ENCODE results near the gene PWP2. TPM values are rescaled to one million over a fixed set of nuclear protein-coding genes. Genes with fewer than 3 reads are reported as not detected.

PWP2 gene
- total and polyA plus RNA-seq, 2 of the 4 experiments (the other 2 are of a cell fraction) = 2.4 to 7.0 TPM

DNA sequence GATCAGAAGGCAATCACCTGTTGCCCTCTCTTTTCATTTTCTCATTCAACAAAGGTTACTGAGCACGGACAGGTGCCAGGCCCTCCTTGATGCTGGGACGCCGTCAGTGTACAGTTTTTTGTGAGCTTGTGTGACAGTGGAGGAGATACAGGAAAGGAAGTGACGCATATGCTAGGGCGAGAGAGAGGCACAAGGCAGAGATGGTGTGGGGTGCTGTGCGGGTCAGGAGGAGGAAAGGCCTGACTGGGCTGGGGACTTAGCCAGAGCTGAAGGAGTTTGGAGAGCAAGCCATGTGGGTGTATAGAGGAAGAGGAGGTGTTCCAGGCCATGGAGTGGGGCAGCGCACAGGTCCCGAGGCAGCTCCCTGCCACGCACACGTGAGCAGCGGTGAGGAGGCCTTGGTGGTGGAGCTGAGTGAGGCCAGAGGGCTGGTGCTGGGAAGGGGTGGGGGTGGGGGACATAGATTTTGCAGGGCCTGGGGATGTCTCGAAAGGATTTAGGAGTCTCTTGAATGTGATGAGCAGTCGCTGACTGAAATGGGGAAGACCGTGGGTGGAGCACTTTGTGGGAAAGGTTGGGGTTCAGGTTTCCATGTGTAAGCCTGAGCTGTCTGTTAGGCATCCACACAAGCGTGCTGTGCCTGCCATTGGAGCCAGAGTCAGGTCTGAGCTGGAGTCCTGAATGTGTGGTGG lies 49.1 kb upstream of the PWP2 start:
- in situ Hi-C loops (cut with MboI; ENCODE audit: low sequenced_read_pairs) (no loop called here), dilution Hi-C loops (cut with HindIII; ENCODE audit: low sequenced_read_pairs, unreplicated experiment) (no loop called here), intact Hi-C loops (cut with micrococcal nuclease) (no loop called here)
- peaks cover 5% of the 10 kb centered on the region for H3K4me1 ChIP-seq (ENCODE audit: control insufficient read depth, insufficient read depth, low read length)
- no peak overlapping the region for H2AFZ ChIP-seq (replicated peaks; ENCODE audit: low read length, poor library complexity)
- CTCF ChIA-PET = no interaction called here
- peak overlapping the region; percentile 68 for H2AK9ac ChIP-seq (replicated peaks; ENCODE audit: low read depth, low read length, poor library complexity)
- ATAC-seq (ENCODE audit: low read depth) (no peak), DNase-seq (peak; percentile 46)
- 96% methylated on average over 7 of the region's 15 CpGs; no CpG with 5 or more reads in 1 of the 2 experiments for WGBS, 2 experiments (ENCODE audit: extremely low coverage in 2 of 2, insufficient read length in 1 of 2)
- peaks cover 48 to 56% of the 10 kb centered on the region in 2 experiments for H3K79me1 ChIP-seq (ENCODE audit: low read depth in 1 of 2, low read length in 2 of 2)
- no peak overlapping the region for H4K5ac ChIP-seq (ENCODE audit: low read depth, low read length)
- H3K27ac ChIP-seq (ENCODE audit: insufficient read depth, low read length) = no peak overlapping the region
- no peak overlapping the region for H4K91ac ChIP-seq (ENCODE audit: insufficient read depth, low read depth, low read length)
- H3K4me2 ChIP-seq (ENCODE audit: low read depth, low read length) = no peak overlapping the region
- no peak overlapping the region for H2BK20ac ChIP-seq (ENCODE audit: low read depth, low read length)
- peaks cover 17% of the 10 kb centered on the region for H4K20me1 ChIP-seq (ENCODE audit: insufficient read depth, low read length)
- H4K8ac ChIP-seq (ENCODE audit: low read depth in 2 of 2, low read length in 2 of 2) = no peak overlapping the region
- peaks cover 37% of the 10 kb centered on the region for H3K36me3 ChIP-seq (ENCODE audit: control insufficient read depth, insufficient read depth, low read length)
- POLR2A ChIA-PET (ENCODE audit: unreplicated experiment) = no interaction called here
- no peak overlapping the region for H2BK15ac ChIP-seq (ENCODE audit: low read depth, low read length)
- H2BK5ac ChIP-seq (ENCODE audit: low read depth, low read length, poor library complexity, severe bottlenecking) = no peak overlapping the region
- peaks cover 12% of the 10 kb centered on the region for H3K9me1 ChIP-seq (ENCODE audit: insufficient read depth, low read length)
- H3K4ac ChIP-seq (ENCODE audit: low read depth, low read length) = no peak overlapping the region
- H2AK5ac ChIP-seq (ENCODE audit: low read depth, low read length) = no peak overlapping the region
- H3K14ac ChIP-seq (replicated peaks; ENCODE audit: low read depth, low read length) = no peak overlapping the region
- no peak overlapping the region for H3K56ac ChIP-seq (ENCODE audit: extremely low read depth, insufficient read depth, low read length)
- no peak overlapping the region for H3K4me3 ChIP-seq (ENCODE audit: insufficient read depth, low read depth, low read length)
- no TSS peak for BruUV-seq (replicated peaks)
- TF ChIP-seq, protein P1, sequence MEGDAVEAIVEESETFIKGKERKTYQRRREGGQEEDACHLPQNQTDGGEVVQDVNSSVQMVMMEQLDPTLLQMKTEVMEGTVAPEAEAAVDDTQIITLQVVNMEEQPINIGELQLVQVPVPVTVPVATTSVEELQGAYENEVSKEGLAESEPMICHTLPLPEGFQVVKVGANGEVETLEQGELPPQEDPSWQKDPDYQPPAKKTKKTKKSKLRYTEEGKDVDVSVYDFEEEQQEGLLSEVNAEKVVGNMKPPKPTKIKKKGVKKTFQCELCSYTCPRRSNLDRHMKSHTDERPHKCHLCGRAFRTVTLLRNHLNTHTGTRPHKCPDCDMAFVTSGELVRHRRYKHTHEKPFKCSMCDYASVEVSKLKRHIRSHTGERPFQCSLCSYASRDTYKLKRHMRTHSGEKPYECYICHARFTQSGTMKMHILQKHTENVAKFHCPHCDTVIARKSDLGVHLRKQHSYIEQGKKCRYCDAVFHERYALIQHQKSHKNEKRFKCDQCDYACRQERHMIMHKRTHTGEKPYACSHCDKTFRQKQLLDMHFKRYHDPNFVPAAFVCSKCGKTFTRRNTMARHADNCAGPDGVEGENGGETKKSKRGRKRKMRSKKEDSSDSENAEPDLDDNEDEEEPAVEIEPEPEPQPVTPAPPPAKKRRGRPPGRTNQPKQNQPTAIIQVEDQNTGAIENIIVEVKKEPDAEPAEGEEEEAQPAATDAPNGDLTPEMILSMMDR (conservative IDR thresholded peaks at IDR 0.05; ENCODE audit: low read depth, low read length) = no peak
- TF ChIP-seq MAZ (IDR thresholded peaks at IDR 0.05; ENCODE audit: borderline replicate concordance, low read depth, low read length) (no peak), BHLHE40 (IDR thresholded peaks at IDR 0.05; ENCODE audit: low read depth, low read length) (no peak), RCOR1 (IDR thresholded peaks at IDR 0.05; ENCODE audit: insufficient replicate concordance, low read length) (no peak), ELK1 (IDR thresholded peaks at IDR 0.05; ENCODE audit: borderline replicate concordance, low read depth, low read length) (no peak), RFX5 (IDR thresholded peaks at IDR 0.05; ENCODE audit: low read depth, low read length) (no peak), CHD1 (IDR thresholded peaks at IDR 0.05; ENCODE audit: low read depth, low read length) (no peak), NFE2L2 (IDR thresholded peaks at IDR 0.05; ENCODE audit: low read depth, low read length) (no peak)
- no peak overlapping the region for H3K18ac ChIP-seq (ENCODE audit: low read depth, low read length)
- H3K23ac ChIP-seq (ENCODE audit: low read depth, low read length) = no peak overlapping the region; the same call in 1 of the 2 replicates
- no peaks in the 10 kb centered on the region for H3K27me3 ChIP-seq (ENCODE audit: control insufficient read depth, insufficient read depth, low read length)
- H2BK120ac ChIP-seq (ENCODE audit: low read depth, low read length) = no peak overlapping the region
- H3K9ac ChIP-seq (ENCODE audit: low read depth, low read length) = no peak overlapping the region
- no peaks in the 10 kb centered on the region for H3K9me3 ChIP-seq (ENCODE audit: control insufficient read depth, insufficient read depth, low read length)

All from IMR-90 (cell line).